Kidney (tissue), 14 donors: ENCODE measurements around the gene ARHGAP1. TPM values are rescaled to one million over a fixed set of nuclear protein-coding genes. Genes with fewer than 3 reads are reported as not detected.

Experiments used
- DNase-seq, 5 donors: peaks; one replicate each; pipeline ENCODE4 v3.0.0-alpha.2; 2013 to 2020
- FAIRE-seq: peaks from 2 replicates; lab custom pipeline; 2012; peaks lifted over from hg19 to GRCh38; lab: Jason Lieb, UNC
- H3K27ac ChIP-seq, 2 donors: one replicate each; pipeline ENCODE4 v1.7.0; 2013; ENCODE audit warnings: low read depth in 2 of 2, low read length in 2 of 2, inconsistent platforms in 1 of 2
- H3K27me3 ChIP-seq: one replicate; pipeline ENCODE4 v1.7.1; 2013; ENCODE audit warnings: low read length, inconsistent platforms; ENCODE audit not compliant: control insufficient read depth, insufficient read depth
- H3K36me3 ChIP-seq, 3 donors: one replicate each; pipeline versions ENCODE4 v1.7.0 to v1.7.1; 2013; ENCODE audit warnings: low read length in 3 of 3, control low read depth in 1 of 3, inconsistent platforms in 1 of 3; ENCODE audit not compliant: insufficient read depth in 3 of 3, control insufficient read depth in 2 of 3
- H3K4me1 ChIP-seq, 3 donors: one replicate each; pipeline versions ENCODE4 v1.7.0 to v1.7.1; 2013; ENCODE audit warnings: low read length in 3 of 3, inconsistent platforms in 1 of 3, low read depth in 1 of 3; ENCODE audit not compliant: control insufficient read depth in 2 of 3, insufficient read depth in 2 of 3
- H3K4me3 ChIP-seq, 3 donors: one replicate each; pipeline versions ENCODE4 v1.7.0 to v1.8.1; 2013; ENCODE audit warnings: low read length in 3 of 3, control low read depth in 1 of 3, inconsistent platforms in 1 of 3
- H3K9ac ChIP-seq, 3 donors: one replicate each; pipeline versions ENCODE4 v1.7.0 to v1.7.1; 2013; ENCODE audit warnings: low read length in 3 of 3, control low read depth in 1 of 3, inconsistent platforms in 1 of 3
- H3K9me3 ChIP-seq, 3 donors: one replicate each; pipeline versions ENCODE4 v1.7.0 to v1.7.1; 2013; ENCODE audit warnings: low read length in 3 of 3, control low read depth in 1 of 3, inconsistent platforms in 1 of 3; ENCODE audit not compliant: control insufficient read depth in 2 of 3, insufficient read depth in 1 of 3
- CTCF ChIP-seq: IDR thresholded peaks from 3 replicates; pipeline ENCODE4 v1.5.1; 2012; ENCODE audit warnings: mild to moderate bottlenecking, moderate library complexity, borderline replicate concordance; ENCODE audit not compliant: insufficient read depth; ENCODE audit errors: extremely low read depth
- intact Hi-C: fragments of 100-400 bp; cut with DNase I; formaldehyde crosslinking; loops from one replicate; pipeline ENCODE4 v1.11.1; 2022
- polyA plus RNA-seq: library from polyadenylated mRNA; stranded (reverse); fragments of 350-450 nt; fragmentation: Illumina TruSeq; extraction: RNeasy Lipid Tissue Mini Kit (QIAGEN cat#74804); gene quantifications from one replicate; pipeline ENCODE4 v1.2.3, GENCODE V29; 2014; ENCODE audit warnings: low read depth, low replicate concordance; ENCODE audit not compliant: insufficient read depth
- total RNA-seq: library from RNA; stranded (reverse); fragmentation: NEBNext Ultra II Directional; extraction: Animal tissue kit (Norgen Biotek cat#: 25700); gene quantifications from one replicate; pipeline ENCODE4 v1.2.1, GENCODE V29; 2021
- donor health status: control.
- donor health status: control.
- donor health status: control.
- donor health status: control.
- donor health status: control.
- donor health status: DM: yes; HTN: yes; CAD: no.
- donor health status: Normal renal cell carcinoma (clear cell type).

ARHGAP1 gene
- total and polyA plus RNA-seq, 2 donors from 2014 or later: 35.5 to 137 TPM

GRCh38 chr11:46741600-46742484 lies 41.4 kb upstream of the ARHGAP1 start:
- Histone ChIP-seq H3K4me3 (no peak overlapping the region), H3K36me3 (peaks cover 6 to 40% (median 11%) of the 10 kb centered on the region in 3 donors), H3K4me1 (no peaks in the 10 kb centered on the region), H3K27ac (no peak overlapping the region), H3K9me3 (no peaks in the 10 kb centered on the region), H3K9ac (no peak overlapping the region), H3K27me3 (no peaks in the 10 kb centered on the region)
- FAIRE-seq (no peak), DNase-seq (peak in 1 of 5 donors; percentile 2)
- intact Hi-C loops: no loop called here
- TF ChIP-seq CTCF: no peak

GRCh38 chr11:46738887-46739286 lies 38.5 kb upstream of the ARHGAP1 start:
- Histone ChIP-seq H3K27ac (no peak overlapping the region), H3K27me3 (no peaks in the 10 kb centered on the region), H3K36me3 (peaks cover 0 to 22% (median 5%) of the 10 kb centered on the region in 3 donors), H3K4me3 (no peak overlapping the region), H3K9ac (no peak overlapping the region), H3K4me1 (no peaks in the 10 kb centered on the region), H3K9me3 (no peaks in the 10 kb centered on the region)
- intact Hi-C loops: no loop called here
- DNase-seq (peak in 1 of 5 donors; percentile 2), FAIRE-seq (no peak)
- no peak for TF ChIP-seq CTCF

GRCh38 chr11:46737699-46738098 lies 37.3 kb upstream of the ARHGAP1 start:
- Histone ChIP-seq H3K36me3 (peaks cover 0 to 10% (median 2%) of the 10 kb centered on the region in 3 donors), H3K4me1 (no peaks in the 10 kb centered on the region), H3K27me3 (no peaks in the 10 kb centered on the region), H3K4me3 (no peak overlapping the region), H3K9ac (no peak overlapping the region), H3K9me3 (no peaks in the 10 kb centered on the region), H3K27ac (no peak overlapping the region)
- no peak for FAIRE-seq
- peak in 1 of 5 donors; percentile 17 for DNase-seq
- no peak for TF ChIP-seq CTCF
- intact Hi-C loops: no loop called here
